IMR-90 (cell line): ENCODE data around the gene ERCC8. TPM values are rescaled to one million over a fixed set of nuclear protein-coding genes. Genes with fewer than 3 reads are reported as not detected.

Experiments used
- ATAC-seq: fragments of 200-7000 bp; cut with Tn5 transposase; 2 replicates; pipeline ENCODE4 v1.9.1; 2020; ENCODE audit warnings: low read depth, mild to moderate bottlenecking, moderate library complexity
- BruUV-seq: library from RNA; stranded (reverse); fragments of 400-500 nt; replicated peaks from 2 replicates; lab custom pipeline; 2021; lab: Mats Ljungman, UMichigan
- CTCF ChIA-PET: fragments of 300-600 bp; formaldehyde crosslinking; extraction: SDS; loops from one replicate; lab custom pipeline; 2021; ENCODE audit warnings: antibody characterized with exemption; lab: Yijun Ruan, JAX
- POLR2A ChIA-PET: fragments of 300-600 bp; sonication (Branson Sonifier 250); formaldehyde crosslinking; loops from one replicate; lab custom pipeline; 2022; ENCODE audit warnings: antibody characterized with exemption; ENCODE audit not compliant: unreplicated experiment; lab: Charles Lee
- DNase-seq: peaks from one replicate; pipeline ENCODE4 v3.0.0; 2013
- H2AFZ ChIP-seq: replicated peaks from 2 replicates; pipeline ENCODE3; 2013; ENCODE audit warnings: low read length, mild to moderate bottlenecking; ENCODE audit not compliant: poor library complexity
- H2AK5ac ChIP-seq: 2 replicates; pipeline ENCODE4 v1.6.1; 2013; ENCODE audit warnings: low read depth, low read length, inconsistent platforms
- H2AK9ac ChIP-seq: replicated peaks from 2 replicates; pipeline ENCODE3; 2013; ENCODE audit warnings: mild to moderate bottlenecking, low read depth, low read length, moderate library complexity; ENCODE audit not compliant: poor library complexity
- H2BK120ac ChIP-seq: 2 replicates; pipeline ENCODE4 v1.6.1; 2013; ENCODE audit warnings: low read depth, low read length, inconsistent platforms
- H2BK15ac ChIP-seq: 3 replicates; pipeline ENCODE4 v1.6.1; 2013; ENCODE audit warnings: low read depth, low read length, inconsistent platforms
- H2BK20ac ChIP-seq: 2 replicates; pipeline ENCODE4 v1.6.1; 2013; ENCODE audit warnings: low read depth, mild to moderate bottlenecking, inconsistent platforms, low read length, moderate library complexity
- H2BK5ac ChIP-seq: 2 replicates; pipeline ENCODE4 v1.6.1; 2013; ENCODE audit warnings: mild to moderate bottlenecking, low read depth, low read length, inconsistent platforms; ENCODE audit not compliant: poor library complexity, severe bottlenecking
- H3K14ac ChIP-seq: replicated peaks from 2 replicates; pipeline ENCODE4 v1.6.1; 2013; ENCODE audit warnings: low read depth, low read length, inconsistent platforms
- H3K18ac ChIP-seq: 2 replicates; pipeline ENCODE4 v1.6.1; 2013; ENCODE audit warnings: low read depth, low read length, control low read depth
- H3K23ac ChIP-seq: 2 replicates; pipeline ENCODE4 v1.6.1; 2013; ENCODE audit warnings: low read depth, low read length, inconsistent platforms
- H3K27ac ChIP-seq: 2 replicates; pipeline ENCODE4 v1.5.1; 2013; ENCODE audit warnings: mild to moderate bottlenecking, control low read depth, low read length; ENCODE audit not compliant: insufficient read depth
- H3K27me3 ChIP-seq: 2 replicates; pipeline ENCODE4 v1.6.1; 2013; ENCODE audit warnings: low read length; ENCODE audit not compliant: control insufficient read depth, insufficient read depth
- H3K36me3 ChIP-seq: 2 replicates; pipeline ENCODE4 v1.6.1; 2013; ENCODE audit warnings: low read length, mixed read lengths; ENCODE audit not compliant: control insufficient read depth, insufficient read depth
- H3K4ac ChIP-seq: 2 replicates; pipeline ENCODE4 v1.6.1; 2013; ENCODE audit warnings: low read depth, low read length, inconsistent platforms
- H3K4me1 ChIP-seq: 2 replicates; pipeline ENCODE4 v1.6.1; 2013; ENCODE audit warnings: low read length, mixed read lengths; ENCODE audit not compliant: control insufficient read depth, insufficient read depth
- H3K4me2 ChIP-seq: 2 replicates; pipeline ENCODE4 v1.6.1; 2013; ENCODE audit warnings: low read depth, mild to moderate bottlenecking, control low read depth, low read length, moderate library complexity
- H3K4me3 ChIP-seq: 2 replicates; pipeline ENCODE4 v1.5.1; 2013; ENCODE audit warnings: low read depth, mild to moderate bottlenecking, control low read depth, low read length, moderate library complexity; ENCODE audit not compliant: insufficient read depth
- H3K56ac ChIP-seq: 2 replicates; pipeline ENCODE4 v1.6.1; 2013; ENCODE audit warnings: low read length, inconsistent platforms; ENCODE audit not compliant: insufficient read depth; ENCODE audit errors: extremely low read depth
- H3K79me1 ChIP-seq, 2 experiments: 2 replicates each; pipeline ENCODE4 v1.6.1; 2013; ENCODE audit warnings: low read length in 2 of 2, inconsistent platforms in 1 of 2, low read depth in 1 of 2
- H3K9ac ChIP-seq: 2 replicates; pipeline ENCODE4 v1.6.1; 2013; ENCODE audit warnings: low read depth, low read length, control low read depth
- H3K9me1 ChIP-seq: 2 replicates; pipeline ENCODE4 v1.6.1; 2013; ENCODE audit warnings: low read length, inconsistent platforms; ENCODE audit not compliant: insufficient read depth
- H3K9me3 ChIP-seq: 2 replicates; pipeline ENCODE4 v1.6.1; 2013; ENCODE audit warnings: low read length; ENCODE audit not compliant: control insufficient read depth, insufficient read depth
- H4K20me1 ChIP-seq: 2 replicates; pipeline ENCODE4 v1.6.1; 2013; ENCODE audit warnings: low read length, inconsistent platforms; ENCODE audit not compliant: insufficient read depth
- H4K5ac ChIP-seq: 2 replicates; pipeline ENCODE4 v1.6.1; 2013; ENCODE audit warnings: mild to moderate bottlenecking, low read depth, low read length, control low read depth
- H4K8ac ChIP-seq, 2 experiments: 2 replicates each; pipeline ENCODE4 v1.6.1; 2013; ENCODE audit warnings: low read depth in 2 of 2, low read length in 2 of 2, control low read depth in 1 of 2, inconsistent platforms in 1 of 2
- H4K91ac ChIP-seq: 2 replicates; pipeline ENCODE4 v1.6.1; 2013; ENCODE audit warnings: low read depth, low read length, inconsistent platforms; ENCODE audit not compliant: insufficient read depth
- CHD1 ChIP-seq: IDR thresholded peaks from 2 replicates; pipeline ENCODE4 v1.6.1; 2012; ENCODE audit warnings: low read depth, low read length, improper control_type of control experiment
- MAZ ChIP-seq: IDR thresholded peaks from 2 replicates; pipeline ENCODE4 v1.6.1; 2012; ENCODE audit warnings: low read depth, mild to moderate bottlenecking, low read length, improper control_type of control experiment, moderate library complexity, borderline replicate concordance
- RAD21 ChIP-seq: IDR thresholded peaks from 2 replicates; pipeline ENCODE4 v1.6.1; 2012; ENCODE audit warnings: low read length, improper control_type of control experiment
- RFX5 ChIP-seq: IDR thresholded peaks from 2 replicates; pipeline ENCODE4 v1.8.0; 2012; ENCODE audit warnings: low read depth, mild to moderate bottlenecking, low read length, moderate library complexity
- WGBS, 2 experiments: methylation state at CpG; one replicate each; pipeline versions ENCODE4 v1.1.5 to v1.1.7; 2013; ENCODE audit warnings: missing lambda C conversion rate in 2 of 2; ENCODE audit not compliant: insufficient read length in 1 of 2; ENCODE audit errors: extremely low coverage in 2 of 2; 5-methylcytosine and 5-hydroxymethylcytosine counted together
- dilution Hi-C: fragments of 300-500 bp; cut with HindIII; formaldehyde crosslinking; loops from one replicate; pipeline ENCODE4 v1.14.3; 2018; ENCODE audit warnings: low sequenced_read_pairs; ENCODE audit not compliant: unreplicated experiment
- in situ Hi-C: fragments of 300-500 bp; cut with MboI; formaldehyde crosslinking; loops from 3 replicates; pipeline ENCODE4 v1.14.3; 2019; ENCODE audit warnings: low sequenced_read_pairs, inconsistent platforms, mixed read lengths
- intact Hi-C: fragments of 100-400 bp; cut with micrococcal nuclease; formaldehyde crosslinking; loops from 2 replicates; pipeline ENCODE4 v1.10.0; 2022
- polyA plus RNA-seq, 3 experiments: library from polyadenylated mRNA; depleted of rRNA; stranded (reverse); fragments of >200 nt; gene quantifications; 2 replicates each; pipeline ENCODE4 v1.2.3, GENCODE V29; 2012; ENCODE audit warnings: low replicate concordance in 1 of 3
- total RNA-seq: library from RNA; depleted of rRNA; stranded (reverse); fragments of >200 nt; gene quantifications from 2 replicates; pipeline ENCODE4 v1.2.3, GENCODE V29; 2012

The ERCC8 gene
- total and polyA plus RNA-seq, 2 of the 4 experiments (the other 2 are of a cell fraction), result 12.6 to 29.2 TPM

GRCh38 chr5:60945813-60946187 lies 930 bp upstream of the ERCC8 start:
- H3K4me2 ChIP-seq, result peak overlapping the region; percentile 82
- 0% methylated on average over 3 of the region's 18 CpGs; no CpG with 5 or more reads in 1 of the 2 experiments for WGBS, 2 experiments
- no peak overlapping the region for H3K18ac ChIP-seq
- no peaks in the 10 kb centered on the region for H3K4me1 ChIP-seq
- H3K9me1 ChIP-seq, result no peaks in the 10 kb centered on the region
- H2BK5ac ChIP-seq, result peak overlapping the region; percentile 51
- no peak overlapping the region for H2AK5ac ChIP-seq
- intact Hi-C loops (loop anchor here (5.0 kb wide), 2 partner anchors 248 to 268 kb away; no protein-coding TSS in a partner anchor), dilution Hi-C loops (no loop called here), in situ Hi-C loops (loop anchor here (10.0 kb wide), 1 partner anchor 241 kb away; the partner anchor contains the start of gene DEPDC1B)
- ChIA-PET POLR2A (no interaction called here), CTCF (interaction anchor here (0.6 kb wide), 2 partner anchors 13 to 1633 kb away, joined by 3 to 4 read pairs; partner anchors contain the start of gene LRRC70)
- peak overlapping the region; percentile 24; the same call in 1 of the 2 replicates for H4K91ac ChIP-seq
- no peaks in the 10 kb centered on the region for H3K27me3 ChIP-seq
- BruUV-seq, result TSS peak; percentile 27
- TF ChIP-seq MAZ (no peak), RFX5 (no peak), CHD1 (no peak), RAD21 (no peak)
- peak overlapping the region; percentile 1 to 30; a peak in 1 of 4 replicates for H4K8ac ChIP-seq
- H3K9ac ChIP-seq, result peak overlapping the region; percentile 64
- H2BK20ac ChIP-seq, result no peak overlapping the region
- H2BK120ac ChIP-seq, result no peak overlapping the region
- H3K23ac ChIP-seq, result peak overlapping the region; percentile 93; the same call in 1 of the 2 replicates
- peak overlapping the region; percentile 88 for H3K4me3 ChIP-seq
- H3K9me3 ChIP-seq, result no peaks in the 10 kb centered on the region
- H2AFZ ChIP-seq, result peak overlapping the region; percentile 95
- peak overlapping the region; percentile 76; the same call in 1 of the 2 replicates for H3K14ac ChIP-seq
- no peak overlapping the region; the same call in 2 of the 3 replicates for H2BK15ac ChIP-seq
- H3K4ac ChIP-seq, result peak overlapping the region; percentile 54
- H3K79me1 ChIP-seq, result peaks cover 15 to 52% of the 10 kb centered on the region in 2 experiments; a peak in 3 of 4 replicates
- H3K36me3 ChIP-seq, result no peaks in the 10 kb centered on the region
- DNase-seq (peak; percentile 37), ATAC-seq (peak; percentile 10)
- peaks cover 4% of the 10 kb centered on the region; the same call in 1 of the 2 replicates for H4K20me1 ChIP-seq
- no peak overlapping the region for H3K56ac ChIP-seq
- no peak overlapping the region for H4K5ac ChIP-seq
- peak overlapping the region; percentile 50 for H3K27ac ChIP-seq
- peak overlapping the region; percentile 92 for H2AK9ac ChIP-seq
